H1 (cell line): Measurements from ENCODE around the gene ATP5F1E. TPM values are rescaled to one million over a fixed set of nuclear protein-coding genes. Genes with fewer than 3 reads are reported as not detected.
A peak's percentile ranks its signal among the peaks of the same experiment; 100 is the strongest.

Source experiments
- CTCF ChIA-PET: fragments of 300-600 bp; sonication (Branson Sonifier 250); formaldehyde crosslinking; loops from one replicate; lab custom pipeline; 2021; ENCODE audit not compliant: partially characterized antibody; lab: Charles Lee
- POLR2A ChIA-PET: fragments of 300-600 bp; sonication (Branson Sonifier 250); formaldehyde crosslinking; loops from one replicate; lab custom pipeline; 2021; ENCODE audit warnings: inconsistent platforms; ENCODE audit not compliant: partially characterized antibody; lab: Charles Lee
- DNase-seq, 2 experiments: peaks; one replicate each; pipeline versions ENCODE4 v3.0.0 to v3.0.0-alpha.2; 2010 to 2022; ENCODE audit warnings: low spot score in 2 of 2, low read depth in 1 of 2, mixed read lengths in 1 of 2
- FAIRE-seq: peaks from 2 replicates; lab custom pipeline; 2011; peaks lifted over from hg19 to GRCh38; lab: Jason Lieb, UNC
- H2AFZ ChIP-seq: 2 replicates; pipeline ENCODE4 v1.8.1; 2012; ENCODE audit warnings: low read length, inconsistent platforms
- H2AK5ac ChIP-seq: 2 replicates; pipeline ENCODE4 v1.6.1; 2013; ENCODE audit warnings: low read depth, low read length
- H2BK120ac ChIP-seq: replicated peaks from 2 replicates; pipeline ENCODE3; 2013; ENCODE audit warnings: low read depth, low read length, inconsistent platforms
- H2BK12ac ChIP-seq: 2 replicates; pipeline ENCODE4 v1.6.1; 2013; ENCODE audit warnings: low read depth, low read length
- H2BK15ac ChIP-seq: 2 replicates; pipeline ENCODE4 v1.6.1; 2013; ENCODE audit warnings: low read length
- H2BK20ac ChIP-seq: 2 replicates; pipeline ENCODE4 v1.6.1; 2013; ENCODE audit warnings: low read length
- H2BK5ac ChIP-seq: 2 replicates; pipeline ENCODE4 v1.6.1; 2013; ENCODE audit warnings: low read depth, low read length
- H3K14ac ChIP-seq: 2 replicates; pipeline ENCODE4 v1.6.1; 2013; ENCODE audit warnings: inconsistent platforms; ENCODE audit not compliant: insufficient read length
- H3K18ac ChIP-seq: 2 replicates; pipeline ENCODE4 v1.6.1; 2013; ENCODE audit warnings: low read length; ENCODE audit errors: extremely low read depth
- H3K23ac ChIP-seq: 2 replicates; pipeline ENCODE4 v1.6.1; 2013; ENCODE audit warnings: inconsistent platforms; ENCODE audit not compliant: insufficient read length
- H3K23me2 ChIP-seq: 2 replicates; pipeline ENCODE4 v1.6.1; 2013; ENCODE audit warnings: low read depth, low read length
- H3K27ac ChIP-seq: 2 replicates; pipeline ENCODE4 v1.6.1; 2011; ENCODE audit warnings: low read depth, low read length, inconsistent platforms
- H3K27me3 ChIP-seq, 4 experiments: replicated peaks in 1 of 4; 1 replicate in 1 of 4; 2 replicates in 3 of 4; pipeline versions ENCODE4 v1.6.1 to v1.8.1; 2011 to 2013; ENCODE audit warnings: low read length in 3 of 4, mild to moderate bottlenecking in 3 of 4, inconsistent platforms in 2 of 4, mixed read lengths in 2 of 4, moderate library complexity in 1 of 4; ENCODE audit not compliant: control insufficient read depth in 3 of 4, insufficient read depth in 3 of 4; ENCODE audit errors: extremely low read depth in 1 of 4
- H3K36me3 ChIP-seq, 4 experiments: 2 replicates each; pipeline versions ENCODE4 v1.6.1 to v1.8.1; 2011 to 2013; ENCODE audit warnings: mild to moderate bottlenecking in 4 of 4, low read length in 3 of 4, moderate library complexity in 2 of 4, control low read depth in 1 of 4, inconsistent platforms in 1 of 4; ENCODE audit not compliant: insufficient read depth in 4 of 4, control insufficient read depth in 2 of 4
- H3K4ac ChIP-seq: replicated peaks from 2 replicates; pipeline ENCODE3; 2013; ENCODE audit warnings: low read length, low read depth, mixed read lengths, inconsistent platforms; ENCODE audit not compliant: insufficient read length
- H3K4me1 ChIP-seq, 4 experiments: replicated peaks in 1 of 4; 1 replicate in 1 of 4; 2 replicates in 3 of 4; pipeline versions ENCODE4 v1.6.1 to v1.8.1; 2011 to 2013; ENCODE audit warnings: low read length in 3 of 4, inconsistent platforms in 2 of 4, mixed read lengths in 1 of 4; ENCODE audit not compliant: insufficient read depth in 4 of 4, control insufficient read depth in 3 of 4
- H3K4me2 ChIP-seq, 2 experiments: 2 replicates each; pipeline versions ENCODE4 v1.6.1 to v1.8.1; 2011 to 2013; ENCODE audit warnings: low read depth in 2 of 2, low read length in 2 of 2, control low read depth in 1 of 2, inconsistent platforms in 1 of 2, mild to moderate bottlenecking in 1 of 2; ENCODE audit not compliant: insufficient read depth in 1 of 2
- H3K4me3 ChIP-seq, 4 experiments: fragments of 200-600, 300-600 bp in 1 of 4; sonication (generic), shearing (Covaris generic), sonication (Bioruptor Twin) in 1 of 4; 2 replicates each; pipeline versions ENCODE4 v1.5.1 to v1.8.1; 2011 to 2016; ENCODE audit warnings: low read length in 4 of 4, low read depth in 3 of 4, control low read depth in 2 of 4, inconsistent platforms in 2 of 4, mild to moderate bottlenecking in 2 of 4, mixed read lengths in 1 of 4, moderate library complexity in 1 of 4; ENCODE audit not compliant: insufficient read depth in 2 of 4; ENCODE audit errors: extremely low read depth in 1 of 4
- H3K56ac ChIP-seq: replicated peaks from 2 replicates; pipeline ENCODE3; 2013; ENCODE audit warnings: low read depth, mild to moderate bottlenecking, mixed read lengths, low read length, inconsistent platforms; ENCODE audit not compliant: insufficient read length
- H3K79me1 ChIP-seq: 2 replicates; pipeline ENCODE4 v1.6.1; 2013; ENCODE audit warnings: low read depth, low read length, control low read depth
- H3K79me2 ChIP-seq, 2 experiments: 2 replicates each; pipeline versions ENCODE4 v1.6.1 to v1.8.1; 2012 to 2013; ENCODE audit warnings: low read length in 2 of 2, mild to moderate bottlenecking in 2 of 2, inconsistent platforms in 1 of 2; ENCODE audit not compliant: insufficient read depth in 2 of 2, control insufficient read depth in 1 of 2
- H3K9ac ChIP-seq, 4 experiments: replicated peaks in 1 of 4; 1 replicate in 1 of 4; 2 replicates in 3 of 4; pipeline versions ENCODE4 v1.6.1 to v1.8.1; 2011 to 2013; ENCODE audit warnings: low read depth in 3 of 4, low read length in 3 of 4, control low read depth in 2 of 4, mild to moderate bottlenecking in 2 of 4, moderate library complexity in 2 of 4, inconsistent platforms in 1 of 4; ENCODE audit errors: extremely low read depth in 1 of 4
- H3K9me3 ChIP-seq, 2 experiments: 2 replicates each; pipeline versions ENCODE4 v1.6.1 to v1.8.1; 2012 to 2013; ENCODE audit warnings: mild to moderate bottlenecking in 2 of 2, moderate library complexity in 2 of 2, control low read depth in 1 of 2, inconsistent platforms in 1 of 2, low read depth in 1 of 2, low read length in 1 of 2, mixed read lengths in 1 of 2; ENCODE audit not compliant: insufficient read depth in 2 of 2
- H4K20me1 ChIP-seq, 2 experiments: replicated peaks in 1 of 2; 2 replicates each; pipeline versions ENCODE3 to v1.8.1; 2011 to 2013; ENCODE audit warnings: inconsistent platforms in 2 of 2, low read length in 2 of 2, mild to moderate bottlenecking in 1 of 2; ENCODE audit not compliant: insufficient read depth in 2 of 2, control insufficient read depth in 1 of 2
- H4K5ac ChIP-seq: 2 replicates; pipeline ENCODE4 v1.6.1; 2013; ENCODE audit warnings: low read length, low read depth, mixed read lengths, inconsistent platforms; ENCODE audit not compliant: insufficient read length
- H4K8ac ChIP-seq: 2 replicates; pipeline ENCODE4 v1.8.0; 2013; ENCODE audit warnings: mild to moderate bottlenecking, moderate library complexity, low read length, inconsistent platforms; ENCODE audit not compliant: insufficient read depth; ENCODE audit errors: extremely low read depth
- H4K91ac ChIP-seq: replicated peaks from 2 replicates; pipeline ENCODE3; 2013; ENCODE audit warnings: low read length, mixed read lengths, inconsistent platforms; ENCODE audit not compliant: insufficient read length
- BACH1 ChIP-seq: IDR thresholded peaks from 2 replicates; pipeline ENCODE4 v1.6.1; 2012; ENCODE audit warnings: low read length, improper control_type of control experiment
- GABPA ChIP-seq: IDR thresholded peaks from 2 replicates; pipeline ENCODE4 v1.6.1; 2011; ENCODE audit warnings: mild to moderate bottlenecking, low read length, moderate library complexity, borderline replicate concordance; ENCODE audit not compliant: insufficient read depth
- KDM5A ChIP-seq: fragments of 200-600 bp; IDR thresholded peaks from 2 replicates; pipeline ENCODE4 v1.7.1; 2012; ENCODE audit warnings: mild to moderate bottlenecking, low read length, inconsistent platforms, mixed read lengths
- RNF2 ChIP-seq: fragments of 200-900, 300-1000 bp; sonication (generic); IDR thresholded peaks from 2 replicates; pipeline ENCODE4 v1.7.1; 2016; ENCODE audit warnings: borderline replicate concordance, low read depth, mild to moderate bottlenecking, antibody characterized with exemption, low read length; ENCODE audit not compliant: poor library complexity, severe bottlenecking; ENCODE audit errors: missing control alignments
- SIRT6 ChIP-seq: IDR thresholded peaks from one replicate; pipeline ENCODE4 v1.7.1; 2012; ENCODE audit warnings: low read length, inconsistent platforms
- TAF7 ChIP-seq: optimal IDR thresholded peaks from 2 replicates; pipeline ENCODE3; 2011; ENCODE audit warnings: low read depth, mild to moderate bottlenecking, inconsistent platforms, low read length, moderate library complexity, borderline replicate concordance
- TBP ChIP-seq: IDR thresholded peaks from 2 replicates; pipeline ENCODE4 v1.6.1; 2011; ENCODE audit warnings: low read depth, low read length, improper control_type of control experiment
- WGBS, 2 experiments: shearing (Covaris generic) in 1 of 2; methylation state at CpG; one replicate each; pipeline versions ENCODE4 v1.1.6 to v1.1.7; 2013 to 2015; ENCODE audit warnings: low lambda C conversion rate in 2 of 2, mixed read lengths in 2 of 2, inconsistent platforms in 1 of 2, low coverage in 1 of 2, missing lambda C conversion rate in 1 of 2; ENCODE audit not compliant: insufficient replicate concordance in 2 of 2, insufficient coverage in 1 of 2, insufficient read length in 1 of 2; ENCODE audit errors: extremely low coverage in 1 of 2, missing lambda C conversion rate in 1 of 2; 5-methylcytosine and 5-hydroxymethylcytosine counted together
- polyA plus RNA-seq, 7 experiments: library from polyadenylated mRNA; depleted of rRNA in 3 of 7; stranded (reverse) in 5 of 7; unstranded in 2 of 7; fragments of >200 nt in 5 of 7; fragments of 200-250 nt in 2 of 7; gene quantifications; 1 replicate in 5 of 7; 2 replicates in 1 of 7; 4 replicates in 1 of 7; pipeline versions ENCODE4 v1.2.1 to v1.2.3, GENCODE V29; 2011 to 2013; ENCODE audit warnings: missing spikeins in 2 of 7, mixed read lengths in 2 of 7
- total RNA-seq: library from RNA; stranded (reverse); fragmentation: NEBNext Ultra II Directional; extraction: Animal tissue kit (Norgen Biotek cat#: 25700); gene quantifications from 2 replicates; pipeline ENCODE4 v1.2.1, GENCODE V29; 2021

Gene ATP5F1E
- total and polyA plus RNA-seq, 2 of the 8 experiments (the other 6 are each of a cell fraction or from before 2014, with no cell fraction given), result 15.7 to 47.8 TPM

DNA sequence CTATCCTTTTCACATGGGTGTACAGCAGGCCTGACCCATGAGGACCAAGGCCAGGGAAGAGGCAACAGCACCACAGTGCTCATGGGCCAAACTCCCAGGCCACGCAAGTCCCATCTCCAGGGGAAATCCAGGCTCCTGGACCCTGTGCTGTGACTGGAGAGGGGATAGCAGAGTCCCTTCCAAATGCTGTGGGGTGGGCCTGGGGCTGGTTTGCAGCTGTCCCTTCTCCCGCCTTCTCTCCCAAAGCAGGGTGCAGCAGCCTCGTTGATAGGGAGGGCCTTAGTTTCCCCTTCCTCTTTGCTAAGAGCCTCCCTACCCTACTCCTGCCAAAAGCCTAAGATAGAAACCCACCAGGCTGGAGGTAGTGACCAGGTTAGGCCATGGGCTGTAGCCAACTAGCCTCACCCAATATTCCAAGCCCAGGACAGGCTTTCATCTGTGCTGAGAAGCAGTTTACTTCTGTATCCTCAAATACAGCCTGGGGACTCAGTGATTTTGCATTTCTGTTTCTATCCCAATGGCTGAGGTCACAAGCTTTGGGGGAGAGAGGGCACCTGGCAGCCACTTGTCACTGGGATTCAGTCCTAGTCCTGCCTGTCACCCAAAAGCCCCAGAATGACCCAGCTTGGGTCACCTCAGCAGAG lies 26.5 kb downstream of the ATP5F1E start:
- no peak for TF ChIP-seq KDM5A
- TF ChIP-seq GABPA, result no peak
- TF ChIP-seq TBP, result no peak
- no peak for TF ChIP-seq TAF7
- no peak for TF ChIP-seq SIRT6
- TF ChIP-seq RNF2, result no peak
- TF ChIP-seq BACH1, result no peak

More for the DNA sequence above, 26.5 kb downstream of the ATP5F1E start:
- Histone ChIP-seq H3K79me2 (no peaks in the 10 kb centered on the region), H3K4me1 (peaks cover 0 to 8% (median 5%) of the 10 kb centered on the region in 4 experiments; a peak in 3 of 7 replicates), H4K5ac (no peak overlapping the region), H3K27me3 (peaks cover 0 to 12% (median 5%) of the 10 kb centered on the region in 4 experiments; a peak in 3 of 7 replicates), H2BK15ac (0 out of 2 replicates have a peak overlapping the region, but pooled peaks have one; percentile 29), H3K18ac (no peak overlapping the region), H3K14ac (no peak overlapping the region), H3K79me1 (no peaks in the 10 kb centered on the region), H3K56ac (no peak overlapping the region), H3K23me2 (peaks cover 2% of the 10 kb centered on the region; the same call in 1 of the 2 replicates), H3K36me3 (no peaks in the 10 kb centered on the region), H3K27ac (no peak overlapping the region), H3K4me3 (no peak overlapping the region), H2AFZ (no peak overlapping the region), H3K23ac (no peak overlapping the region), H3K4ac (no peak overlapping the region), H2BK20ac (no peak overlapping the region), H2BK12ac (no peak overlapping the region), H3K9me3 (no peaks in the 10 kb centered on the region), H4K8ac (no peak overlapping the region), H3K4me2 (peak overlapping the region; percentile 48 to 90; a peak in 1 of 4 replicates), H2BK5ac (no peak overlapping the region), H2BK120ac (no peak overlapping the region), H4K20me1 (peaks cover 0 to 6% of the 10 kb centered on the region in 2 experiments), H2AK5ac (peak overlapping the region; percentile 24; the same call in 1 of the 2 replicates), H4K91ac (no peak overlapping the region), H3K9ac (no peak overlapping the region)
- DNase-seq (no peak), FAIRE-seq (no peak)
- CTCF ChIA-PET, result interaction anchor here (0.9 kb wide), 1 partner anchor 8 kb away, joined by 3 read pairs; no protein-coding TSS in a partner anchor
- POLR2A ChIA-PET, result interaction anchor here (0.6 to 1.4 kb wide), 4 partner anchors 13 to 19 kb away, joined by 3 read pairs; no protein-coding TSS in a partner anchor
- WGBS, 2 experiments, result 96% methylated on average over 3 of the region's 3 CpGs; no CpG with 5 or more reads in 1 of the 2 experiments
